ENCODE data around the gene PPP2R5C. TPM values are rescaled to one million over a fixed set of nuclear protein-coding genes. Genes with fewer than 3 reads are reported as not detected.

Gene PPP2R5C
- polyA plus RNA-seq, 1 donor from 2014 or later: 111 TPM

DNA sequence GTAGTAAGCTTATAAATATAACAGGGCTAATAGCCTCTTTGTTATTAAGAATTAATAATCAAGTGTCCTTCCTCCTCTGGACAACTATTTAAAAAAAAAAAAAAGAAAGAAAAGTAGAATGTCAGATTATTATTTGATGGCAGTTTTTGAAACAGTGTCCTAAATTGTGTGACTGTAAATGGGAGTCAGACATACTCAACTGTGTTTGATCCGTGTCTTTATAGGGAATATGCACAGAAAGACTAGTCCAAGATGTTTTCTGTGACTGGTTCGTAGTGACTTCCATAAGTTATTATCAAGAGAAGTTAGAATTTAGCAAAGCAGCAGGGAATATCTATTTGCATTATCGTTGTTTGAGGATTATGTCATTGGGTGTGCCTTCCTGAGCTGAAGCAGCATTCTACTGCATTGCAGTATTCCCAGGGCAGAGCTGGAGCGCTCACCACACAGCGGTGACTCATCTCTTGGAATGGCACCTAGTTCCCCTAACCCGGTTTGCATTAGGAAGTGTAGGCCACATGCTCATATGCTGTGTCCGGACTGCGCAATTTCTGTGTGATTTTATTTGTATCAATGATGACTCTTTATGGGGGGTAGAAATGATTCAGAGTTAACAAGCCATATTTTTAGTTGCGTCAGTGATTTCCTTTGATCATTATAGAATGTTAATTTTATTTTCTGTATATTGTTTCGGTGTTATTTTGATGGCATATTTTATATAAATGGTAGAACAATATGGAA lies 210.8 kb downstream of the PPP2R5C start:
- Histone ChIP-seq H3K27me3 (ENCODE audit: insufficient read depth, low read depth, low read length) (no peaks in the 10 kb centered on the region), H3K4me3 (ENCODE audit: low read length) (no peak overlapping the region), H3K4me2 (ENCODE audit: low read length) (no peak overlapping the region), H3K9ac (ENCODE audit: low read length) (no peak overlapping the region), H3K79me2 (replicated peaks; ENCODE audit: insufficient read depth, low read length) (peaks cover 85% of the 10 kb centered on the region), H3F3A (ENCODE audit: insufficient read depth, low read length, poor library complexity, severe bottlenecking) (no peaks in the 10 kb centered on the region), H3K36me3 (ENCODE audit: insufficient read depth, low read length) (peaks cover 4% of the 10 kb centered on the region), H2AFZ (ENCODE audit: low read depth, low read length) (no peak overlapping the region), H3K9me2 (ENCODE audit: insufficient read depth, low read length) (no peaks in the 10 kb centered on the region), H3K27ac (ENCODE audit: low read length) (no peak overlapping the region), H4K20me1 (ENCODE audit: insufficient read depth) (peaks cover 59% of the 10 kb centered on the region), H3K9me3 (ENCODE audit: low read length) (no peaks in the 10 kb centered on the region)
- TF ChIP-seq SMC3 (conservative IDR thresholded peaks at IDR 0.05; ENCODE audit: poor library complexity) (no peak), CTCF (IDR thresholded peaks at IDR 0.05; ENCODE audit: poor library complexity, severe bottlenecking) (no peak), EZH2 (IDR thresholded peaks at IDR 0.05; ENCODE audit: borderline replicate concordance, insufficient read depth, low read length, poor library complexity, severe bottlenecking) (no peak), MXI1 (conservative IDR thresholded peaks at IDR 0.05; ENCODE audit: poor library complexity, severe bottlenecking) (no peak), POLR2AphosphoS5 (IDR thresholded peaks at IDR 0.05) (no peak), RAD21 (conservative IDR thresholded peaks at IDR 0.05) (no peak), EP300 (conservative IDR thresholded peaks at IDR 0.05; ENCODE audit: poor library complexity, severe bottlenecking) (no peak), TAF1 (IDR thresholded peaks at IDR 0.05; ENCODE audit: low read depth) (no peak)
- TF ChIP-seq, protein P1, sequence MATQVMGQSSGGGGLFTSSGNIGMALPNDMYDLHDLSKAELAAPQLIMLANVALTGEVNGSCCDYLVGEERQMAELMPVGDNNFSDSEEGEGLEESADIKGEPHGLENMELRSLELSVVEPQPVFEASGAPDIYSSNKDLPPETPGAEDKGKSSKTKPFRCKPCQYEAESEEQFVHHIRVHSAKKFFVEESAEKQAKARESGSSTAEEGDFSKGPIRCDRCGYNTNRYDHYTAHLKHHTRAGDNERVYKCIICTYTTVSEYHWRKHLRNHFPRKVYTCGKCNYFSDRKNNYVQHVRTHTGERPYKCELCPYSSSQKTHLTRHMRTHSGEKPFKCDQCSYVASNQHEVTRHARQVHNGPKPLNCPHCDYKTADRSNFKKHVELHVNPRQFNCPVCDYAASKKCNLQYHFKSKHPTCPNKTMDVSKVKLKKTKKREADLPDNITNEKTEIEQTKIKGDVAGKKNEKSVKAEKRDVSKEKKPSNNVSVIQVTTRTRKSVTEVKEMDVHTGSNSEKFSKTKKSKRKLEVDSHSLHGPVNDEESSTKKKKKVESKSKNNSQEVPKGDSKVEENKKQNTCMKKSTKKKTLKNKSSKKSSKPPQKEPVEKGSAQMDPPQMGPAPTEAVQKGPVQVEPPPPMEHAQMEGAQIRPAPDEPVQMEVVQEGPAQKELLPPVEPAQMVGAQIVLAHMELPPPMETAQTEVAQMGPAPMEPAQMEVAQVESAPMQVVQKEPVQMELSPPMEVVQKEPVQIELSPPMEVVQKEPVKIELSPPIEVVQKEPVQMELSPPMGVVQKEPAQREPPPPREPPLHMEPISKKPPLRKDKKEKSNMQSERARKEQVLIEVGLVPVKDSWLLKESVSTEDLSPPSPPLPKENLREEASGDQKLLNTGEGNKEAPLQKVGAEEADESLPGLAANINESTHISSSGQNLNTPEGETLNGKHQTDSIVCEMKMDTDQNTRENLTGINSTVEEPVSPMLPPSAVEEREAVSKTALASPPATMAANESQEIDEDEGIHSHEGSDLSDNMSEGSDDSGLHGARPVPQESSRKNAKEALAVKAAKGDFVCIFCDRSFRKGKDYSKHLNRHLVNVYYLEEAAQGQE (IDR thresholded peaks at IDR 0.05; ENCODE audit: borderline replicate concordance): no peak

- peaks cover 53% of the 10 kb centered on the region for H4K20me1 ChIP-seq (ENCODE audit: insufficient read depth)
- H3K27me3 ChIP-seq (ENCODE audit: insufficient read depth, low read depth, low read length): no peaks in the 10 kb centered on the region
- H2AFZ ChIP-seq (ENCODE audit: low read depth, low read length): no peak overlapping the region
- no peak overlapping the region for H3K4me3 ChIP-seq (ENCODE audit: low read length)
- peaks cover 10% of the 10 kb centered on the region for H3K36me3 ChIP-seq (ENCODE audit: insufficient read depth, low read length)
- no peaks in the 10 kb centered on the region for H3K9me2 ChIP-seq (ENCODE audit: insufficient read depth, low read length)
- no peak overlapping the region for H3K4me2 ChIP-seq (ENCODE audit: low read length)
- TF ChIP-seq CTCF (IDR thresholded peaks at IDR 0.05; ENCODE audit: poor library complexity, severe bottlenecking) (no peak), EZH2 (IDR thresholded peaks at IDR 0.05; ENCODE audit: borderline replicate concordance, insufficient read depth, low read length, poor library complexity, severe bottlenecking) (no peak), TAF1 (IDR thresholded peaks at IDR 0.05; ENCODE audit: low read depth) (no peak), RAD21 (conservative IDR thresholded peaks at IDR 0.05) (no peak), EP300 (conservative IDR thresholded peaks at IDR 0.05; ENCODE audit: poor library complexity, severe bottlenecking) (no peak), POLR2AphosphoS5 (IDR thresholded peaks at IDR 0.05) (no peak), MXI1 (conservative IDR thresholded peaks at IDR 0.05; ENCODE audit: poor library complexity, severe bottlenecking) (no peak)
- TF ChIP-seq, protein P1 (IDR thresholded peaks at IDR 0.05; ENCODE audit: borderline replicate concordance): no peak
- no peaks in the 10 kb centered on the region for H3K9me3 ChIP-seq (ENCODE audit: low read length)
- H3K9ac ChIP-seq (ENCODE audit: low read length): no peak overlapping the region
- H3K27ac ChIP-seq (ENCODE audit: low read length): no peak overlapping the region
- H3F3A ChIP-seq (ENCODE audit: insufficient read depth, low read length, poor library complexity, severe bottlenecking): no peaks in the 10 kb centered on the region
- H3K79me2 ChIP-seq (replicated peaks; ENCODE audit: insufficient read depth, low read length): peaks cover 82% of the 10 kb centered on the region
Measured at GRCh38 chr14:101973356-101973755, 211.8 kb downstream of the PPP2R5C start.
